Limb (tissue), 2 donors: ENCODE measurements around the gene MCF2L.

ENCODE experiments used
- DNase-seq, 2 donors: peaks; one replicate each; pipeline ENCODE4 v3.0.0-alpha.2; 2016; ENCODE audit errors: extremely low spot score in 2 of 2

Gene MCF2L

DNA sequence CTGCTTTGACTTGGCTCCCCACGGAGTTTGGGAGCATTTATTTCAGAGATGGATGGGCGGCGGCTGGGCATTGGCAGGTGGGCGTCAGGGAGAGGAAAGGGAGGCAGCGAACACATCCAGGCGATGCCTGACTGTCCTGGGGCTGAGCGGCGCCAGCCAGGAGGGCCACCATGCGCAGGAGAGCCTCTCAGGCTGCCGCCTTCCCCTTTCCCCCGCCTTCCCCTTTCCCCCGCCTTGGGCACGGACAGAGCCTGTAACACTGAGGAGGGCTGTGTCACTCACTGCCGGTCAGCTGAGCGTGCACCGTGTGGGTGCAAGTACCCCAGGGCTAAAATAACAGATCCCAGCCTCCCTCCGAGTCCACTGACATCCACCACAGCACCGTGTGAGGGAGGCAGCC, 11.4 kb downstream of the MCF2L start:
- no peak for DNase-seq

DNA sequence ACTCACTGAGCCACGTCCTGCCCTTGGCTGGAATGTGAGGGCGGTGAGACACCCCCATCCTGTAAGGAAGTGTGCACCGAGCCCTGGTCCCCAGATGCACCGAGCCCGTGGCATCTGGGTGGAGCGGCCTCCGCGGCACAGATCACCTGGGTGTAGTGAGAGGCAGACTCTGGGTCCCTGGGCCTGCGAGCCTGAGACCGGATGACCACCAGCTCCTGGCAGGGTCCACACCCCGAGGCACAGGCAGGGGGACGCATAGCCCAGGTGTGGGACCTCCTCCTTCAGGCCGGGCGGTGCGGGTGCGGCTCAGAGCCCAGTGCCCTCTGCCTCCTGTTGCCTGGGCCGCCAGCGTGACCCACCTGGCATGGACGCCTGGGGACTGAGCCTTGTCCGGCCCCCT, 12.4 kb downstream of the MCF2L start:
- no peak for DNase-seq

DNA sequence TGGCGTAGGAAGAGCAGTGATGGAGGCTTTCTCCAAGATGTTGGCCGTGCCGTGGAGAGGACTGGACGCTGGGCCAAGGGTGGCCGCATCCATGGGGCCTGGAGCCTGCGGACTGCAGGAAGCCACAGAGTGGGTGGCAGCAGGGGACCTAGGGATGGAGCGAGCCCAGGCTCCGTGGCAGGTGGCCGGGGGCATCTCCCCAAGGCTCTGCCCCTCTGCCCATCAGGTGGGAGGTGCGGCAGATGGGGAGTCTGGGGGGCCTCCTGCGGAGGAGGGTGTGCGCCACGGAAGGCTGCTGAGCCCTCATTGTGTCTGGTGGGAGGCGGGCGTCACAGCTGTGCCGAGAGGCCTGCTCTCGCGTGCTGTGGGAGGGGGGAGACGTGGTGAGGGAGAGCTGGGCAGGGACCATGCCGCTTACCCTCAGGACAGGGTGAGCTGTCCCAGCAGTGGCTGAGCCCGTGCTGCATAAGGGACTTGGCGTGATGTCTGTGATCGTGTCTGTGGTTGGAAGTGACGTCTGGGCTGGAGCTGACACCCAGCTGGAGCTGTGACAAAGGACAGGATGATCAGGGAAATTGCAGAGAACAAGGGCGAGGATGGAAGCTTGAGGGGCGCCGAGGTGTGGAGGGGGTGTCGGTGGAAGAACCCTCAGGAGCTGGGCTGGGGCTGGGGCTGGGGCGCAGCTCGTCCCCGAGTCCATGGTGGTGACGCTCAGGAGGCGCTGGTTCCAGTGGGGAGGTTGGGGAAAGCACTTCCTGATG, 13.4 kb downstream of the MCF2L start:
- DNase-seq, result no peak

DNA sequence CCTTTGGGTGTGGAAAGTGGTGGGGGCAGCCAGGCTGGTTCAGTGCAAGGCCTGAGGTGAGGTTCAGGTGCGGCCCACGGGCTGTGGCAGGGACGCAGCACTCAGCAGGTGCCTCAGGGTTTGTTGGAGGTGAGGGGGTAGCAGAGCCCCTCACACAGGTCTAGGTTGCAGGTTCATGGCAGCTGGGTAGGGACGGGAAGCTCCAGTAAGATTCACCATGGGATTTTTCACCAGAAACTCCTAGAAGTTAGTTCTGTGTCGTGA, 14.0 kb downstream of the MCF2L start:
- DNase-seq, result no peak

DNA sequence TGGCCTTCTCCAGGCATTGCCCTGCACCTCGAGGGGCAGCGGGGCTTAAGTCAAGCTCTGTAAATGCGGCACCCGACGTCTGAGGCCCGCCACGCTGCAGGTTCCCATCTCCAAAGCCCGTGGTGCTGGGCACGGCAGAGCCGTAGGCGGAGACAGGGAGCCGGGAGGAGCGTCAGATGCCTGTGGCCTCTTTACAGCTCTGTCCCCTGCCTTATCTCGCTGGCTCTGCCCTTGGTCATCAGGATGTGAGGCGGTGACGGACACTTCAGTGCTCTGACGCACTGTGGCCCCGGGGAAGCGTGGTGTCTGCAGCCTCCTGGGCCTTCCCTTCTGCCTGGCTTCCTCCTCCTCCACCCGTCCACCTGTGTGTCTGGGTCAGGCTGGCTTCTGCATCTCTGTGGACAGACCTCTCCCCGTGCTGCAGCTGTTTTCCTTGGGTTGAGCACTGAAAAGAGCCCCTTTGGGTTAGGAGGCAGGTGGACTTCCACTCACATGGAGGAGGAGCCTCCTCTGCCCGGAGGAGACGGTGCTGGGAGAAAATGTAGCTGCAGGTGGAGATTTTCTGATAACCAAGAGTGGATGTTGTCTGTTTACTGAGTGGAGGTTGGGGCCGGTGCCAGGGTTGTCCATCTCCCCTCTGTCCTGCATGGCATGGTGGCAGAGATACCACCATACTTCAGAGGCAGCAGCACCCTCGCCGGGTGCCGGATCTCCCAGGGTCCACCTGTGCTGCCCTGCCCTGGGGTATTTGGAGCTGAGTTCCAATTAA, 14.6 kb downstream of the MCF2L start:
- DNase-seq, result no peak

DNA sequence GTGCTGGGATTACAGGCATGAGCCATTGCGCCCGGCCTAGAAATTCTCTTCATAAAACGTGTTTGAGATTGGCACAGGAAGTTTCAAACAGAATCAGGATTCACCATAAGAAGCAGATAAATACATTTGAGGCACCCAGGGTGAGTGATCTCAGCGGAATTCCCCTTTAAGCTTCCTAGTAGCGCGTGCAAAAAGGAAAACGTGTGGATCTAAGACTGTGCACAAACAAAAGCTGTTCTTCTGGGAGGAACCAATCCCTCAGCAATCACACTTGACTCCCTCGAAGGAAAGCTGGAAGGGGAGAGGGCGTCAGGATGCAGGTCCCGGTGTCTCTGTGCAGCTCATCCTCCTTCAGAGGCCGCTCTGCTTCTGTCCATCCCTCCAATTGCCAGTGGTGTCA, 15.5 kb downstream of the MCF2L start:
- no peak for DNase-seq

DNA sequence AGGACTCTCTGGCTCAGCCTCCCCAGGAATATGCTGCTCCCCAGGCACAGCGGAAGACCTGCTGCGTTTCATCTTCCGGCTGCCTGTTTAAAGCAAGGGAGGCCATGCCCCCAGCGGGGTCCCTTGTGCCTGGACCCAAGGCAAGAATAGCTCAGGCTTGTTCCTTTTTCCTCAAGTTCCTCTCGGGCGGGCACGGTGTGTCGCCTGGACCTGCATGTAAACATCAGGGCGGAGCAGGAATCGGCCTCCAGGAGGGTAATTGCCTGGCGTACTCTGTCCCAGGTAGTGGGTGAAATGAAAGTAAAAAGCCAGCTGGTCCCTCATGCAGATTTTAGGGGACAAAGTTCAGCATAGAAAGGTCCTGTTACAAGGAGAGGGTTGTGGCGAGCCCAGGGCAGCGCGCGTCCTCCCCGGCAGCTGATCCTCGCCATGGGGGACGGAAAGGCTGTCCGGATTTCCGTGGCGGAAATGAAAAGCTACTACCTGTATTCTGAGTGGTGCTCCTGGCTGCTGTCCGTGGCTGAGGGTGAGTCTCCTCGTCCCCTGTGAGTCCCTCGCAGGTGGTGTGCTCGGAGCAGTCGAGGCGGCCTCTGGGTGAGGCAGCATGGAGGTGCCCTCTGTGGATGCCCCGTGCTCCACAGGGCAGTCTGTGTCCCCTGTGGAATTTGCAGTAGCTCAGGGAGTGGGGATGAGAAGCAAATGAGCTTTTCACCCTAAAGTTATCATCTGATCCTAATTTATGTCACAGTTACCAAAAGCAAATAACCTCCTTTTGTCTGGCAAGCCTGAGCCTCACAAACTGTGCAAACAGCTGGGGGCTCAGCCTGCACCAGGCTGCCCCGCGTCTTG, 16.2 kb downstream of the MCF2L start:
- no peak for DNase-seq

DNA sequence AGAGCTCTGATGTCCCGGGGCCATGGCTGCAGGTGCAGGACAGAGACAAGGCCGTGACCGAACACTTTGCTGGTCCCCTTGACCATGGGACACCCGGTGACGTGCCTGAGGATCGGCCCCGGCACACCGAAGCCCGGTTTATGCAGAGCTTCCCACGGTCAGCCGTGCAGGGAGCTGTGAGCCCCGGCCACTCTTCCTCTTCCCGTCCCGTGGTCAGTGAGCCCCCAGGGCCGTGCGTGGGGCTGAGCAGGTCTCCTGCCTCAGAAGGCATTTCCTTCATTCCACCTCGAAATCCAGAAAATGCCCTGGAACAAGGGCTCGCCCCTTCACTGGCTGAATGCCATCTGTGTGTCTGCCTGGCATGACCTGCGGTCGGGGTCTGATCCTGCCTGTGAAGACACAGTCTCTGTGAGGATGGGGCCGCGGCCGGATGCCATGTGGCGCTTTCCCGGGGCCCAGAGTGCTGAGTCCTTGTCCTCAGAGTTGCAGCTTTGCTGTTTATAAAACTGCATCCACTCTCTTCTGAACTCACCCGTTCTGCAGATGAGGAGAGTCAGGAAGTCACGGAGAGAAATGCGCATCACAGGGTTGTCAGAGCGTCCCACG, 16.9 kb downstream of the MCF2L start:
- no peak for DNase-seq

DNA sequence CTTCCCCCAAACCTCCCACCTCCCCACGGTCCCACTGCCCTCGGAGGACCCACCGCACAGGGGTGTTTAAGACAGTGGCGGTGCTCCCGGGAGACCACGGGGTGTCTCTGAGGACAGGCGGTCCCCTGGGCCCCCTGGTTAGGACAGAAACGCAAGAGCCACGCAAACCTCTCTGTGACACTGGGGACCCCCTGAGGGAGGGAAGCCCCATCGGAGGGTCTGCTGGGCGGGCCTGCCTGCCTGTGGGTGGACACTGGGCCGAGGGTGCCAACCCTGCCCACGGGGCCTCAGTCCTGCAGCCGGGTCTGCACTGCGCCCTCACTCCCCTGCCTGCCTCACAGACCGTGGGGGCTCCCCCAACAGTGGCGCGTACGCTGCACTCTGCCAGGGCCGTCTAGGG, 17.5 kb downstream of the MCF2L start:
- DNase-seq, result no peak

DNA sequence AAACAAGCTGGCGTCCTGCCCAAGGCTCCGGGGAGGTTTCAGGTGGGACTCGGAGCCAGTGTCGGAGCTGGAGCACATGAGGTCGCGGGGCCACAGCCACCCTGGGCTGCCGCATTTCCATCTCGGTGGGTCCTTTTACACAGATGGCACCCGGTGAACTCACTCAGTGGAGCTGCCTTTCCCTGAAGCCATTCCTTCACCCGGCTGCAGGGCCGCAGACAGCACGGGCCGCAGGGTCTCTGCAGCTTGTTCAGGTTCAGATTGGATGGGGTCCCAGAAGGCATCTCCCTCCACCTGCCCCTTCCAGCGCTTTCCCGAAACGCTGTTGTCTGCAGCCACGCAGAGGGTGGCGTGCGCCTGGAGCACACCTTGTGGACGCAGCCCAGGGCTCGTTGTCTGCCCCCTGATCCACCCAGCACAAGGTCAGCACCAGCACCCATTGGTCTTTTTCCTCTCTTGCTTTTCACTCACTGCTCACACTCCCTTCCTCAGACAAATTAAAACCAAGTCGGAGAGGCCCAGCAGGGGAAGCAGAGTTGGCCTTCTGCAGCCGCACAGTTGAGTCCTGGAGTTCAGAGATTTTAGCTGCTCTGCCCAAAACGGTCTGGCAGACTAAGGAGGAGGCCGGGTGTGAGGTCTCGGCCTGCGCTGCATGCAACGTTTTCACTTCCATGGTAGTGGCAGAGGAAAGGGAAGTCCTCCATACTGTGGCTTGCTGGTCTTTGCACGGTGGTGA, 18.1 kb downstream of the MCF2L start:
- peak in 1 of 2 donors; percentile 44 for DNase-seq

DNA sequence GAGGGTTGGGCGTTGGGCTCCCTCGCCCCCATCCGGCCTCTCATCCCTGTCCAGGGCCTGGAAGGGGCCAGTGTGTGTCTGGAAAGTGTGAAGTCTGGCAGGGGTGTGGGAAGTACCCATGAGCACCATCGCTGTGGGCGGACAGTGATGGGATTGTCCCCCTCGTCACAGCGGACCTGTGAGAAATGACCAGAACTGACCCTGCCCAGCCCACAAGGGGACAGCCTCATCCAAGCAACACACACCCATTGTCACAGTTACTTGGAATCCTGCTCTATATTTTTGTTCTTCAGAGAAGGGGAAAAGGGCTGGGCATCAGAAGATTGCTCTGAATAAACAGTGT, 18.6 kb downstream of the MCF2L start:
- no peak for DNase-seq

DNA sequence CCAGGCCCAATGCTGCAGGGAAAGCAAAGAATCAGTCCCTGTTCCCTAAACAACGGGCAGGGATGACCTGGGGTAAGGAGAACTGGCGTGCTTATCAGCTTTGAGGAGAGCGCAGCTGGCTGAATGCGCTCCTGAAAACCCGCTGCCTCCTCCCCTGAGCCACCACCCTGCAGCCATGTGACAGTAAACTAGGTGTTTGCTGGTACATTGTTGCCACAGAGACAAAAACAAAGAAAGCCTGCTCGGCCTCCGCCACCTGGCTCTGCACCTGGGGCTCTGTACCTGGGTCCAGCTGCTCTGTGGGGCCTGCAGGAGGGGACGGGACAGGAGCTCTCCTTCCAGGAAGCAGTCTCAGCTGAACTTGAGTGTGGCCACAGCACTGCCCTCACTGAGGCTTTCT, 21.8 kb downstream of the MCF2L start:
- no peak for DNase-seq

DNA sequence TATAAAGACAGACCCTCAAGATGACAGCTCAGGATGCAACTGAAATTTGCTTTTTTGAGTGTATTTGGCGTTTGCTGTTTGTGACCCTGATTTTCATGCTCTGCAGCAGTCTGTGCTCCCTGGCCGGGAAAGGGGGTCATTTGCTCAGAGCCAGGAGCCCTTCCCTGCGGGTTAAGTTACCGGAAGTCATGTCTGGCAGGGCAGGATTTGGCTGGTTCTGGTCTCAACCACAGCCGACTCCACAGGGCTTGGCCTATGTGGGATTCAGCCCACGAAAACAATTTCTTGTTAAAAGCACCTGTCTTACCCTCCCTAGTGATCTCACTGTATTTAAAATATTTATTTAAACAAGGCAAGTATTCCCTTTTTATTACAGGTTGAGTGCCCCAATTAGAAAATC, 22.6 kb downstream of the MCF2L start:
- no peak for DNase-seq

DNA sequence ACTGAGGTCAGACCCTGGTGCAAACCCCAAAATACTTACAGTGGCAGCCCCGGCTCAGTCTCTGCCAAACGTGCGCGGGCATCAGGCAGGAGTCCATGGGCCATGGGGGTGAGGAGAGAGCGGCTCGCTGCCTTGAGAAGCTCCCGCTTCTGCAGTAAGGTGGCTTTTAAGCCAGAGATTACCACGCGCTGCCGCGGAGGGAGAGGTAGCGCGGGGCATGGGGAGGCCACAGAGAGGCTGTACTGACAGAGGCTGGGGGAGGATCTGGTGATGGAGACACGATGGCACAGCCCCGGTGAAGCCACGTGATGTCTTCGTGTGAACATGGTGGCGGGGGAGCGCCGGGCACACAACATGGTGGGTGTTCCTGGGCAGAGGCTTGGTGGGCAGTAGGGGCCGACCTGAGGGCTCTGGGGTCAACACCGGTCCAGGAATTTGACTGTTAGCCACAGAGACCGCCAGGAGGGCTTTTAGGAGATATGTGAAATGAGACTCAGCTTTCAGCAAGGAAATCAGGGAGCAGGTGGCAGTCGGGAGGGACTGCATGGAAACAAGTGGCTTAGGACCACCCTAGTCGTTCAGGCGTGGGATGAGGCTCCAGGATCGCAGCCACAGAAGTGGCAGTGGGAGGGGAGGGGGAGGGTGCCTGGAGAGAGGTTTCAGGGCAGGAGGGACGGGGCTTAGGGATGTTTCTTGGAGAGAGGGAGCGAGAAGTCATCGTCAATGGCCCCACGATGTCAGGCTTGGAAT, 24.1 kb downstream of the MCF2L start:
- no peak for DNase-seq

DNA sequence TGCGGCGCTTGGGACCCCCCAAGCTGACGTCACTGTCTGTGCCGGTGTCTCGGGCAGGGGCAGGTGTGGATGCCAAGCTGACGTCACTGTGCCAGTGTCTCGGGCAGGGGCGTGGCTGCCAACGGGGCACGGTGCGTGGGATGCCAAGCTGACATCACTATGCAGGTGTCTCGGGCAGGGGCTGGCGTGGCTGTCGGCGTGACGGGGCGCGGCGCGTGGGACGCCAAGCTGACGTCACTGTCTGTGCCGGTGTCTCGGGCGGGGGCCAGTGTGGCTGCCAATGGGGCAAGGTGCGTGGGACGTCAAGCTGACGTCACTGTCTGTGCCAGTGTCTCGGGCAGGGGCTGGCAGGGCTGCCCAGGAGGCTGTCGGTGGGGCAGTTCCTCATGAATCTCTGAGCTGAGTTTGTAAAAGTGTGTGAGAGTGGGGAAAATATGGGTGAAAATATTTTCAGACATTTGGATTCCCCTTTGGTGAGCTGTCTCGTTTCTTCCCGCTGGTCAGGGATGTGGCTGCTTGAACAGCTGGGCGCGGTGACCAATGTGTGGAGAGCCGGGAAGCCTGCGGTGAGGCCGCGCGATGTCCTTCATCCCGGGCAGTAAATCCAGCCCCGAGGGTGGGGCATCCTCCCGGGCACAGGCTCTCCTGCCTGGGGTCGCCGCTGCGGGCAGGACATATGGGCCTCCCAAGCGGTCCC, 25.2 kb downstream of the MCF2L start:
- DNase-seq, result no peak

DNA sequence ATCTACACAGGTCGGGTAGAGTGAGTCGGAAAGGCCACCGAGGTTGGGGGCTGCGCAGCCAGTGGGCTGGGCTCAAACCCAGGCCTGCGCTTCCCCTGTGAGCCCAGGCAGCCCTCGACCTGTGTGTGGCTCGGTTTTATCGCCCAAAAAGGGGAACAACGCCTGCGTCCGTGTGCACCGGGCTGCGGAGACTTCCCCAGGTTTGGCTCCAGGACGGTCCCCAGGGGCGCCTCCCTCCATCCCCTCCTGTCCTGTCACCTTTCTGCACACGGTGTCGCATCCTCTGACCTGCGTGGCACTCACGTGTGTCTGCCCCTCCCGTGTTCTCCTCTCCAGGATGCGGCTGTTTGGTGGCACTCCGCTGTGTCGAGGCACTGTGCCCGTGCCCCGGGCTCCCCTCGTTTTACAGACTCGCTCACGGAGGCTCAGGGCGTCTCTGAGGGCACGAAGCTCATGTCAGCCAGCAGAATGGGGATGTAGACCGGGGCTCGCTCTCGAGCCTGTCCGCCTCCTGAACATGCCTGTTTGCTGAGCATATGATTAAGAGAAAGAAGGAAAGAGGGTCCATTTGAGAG, 25.9 kb downstream of the MCF2L start:
- DNase-seq, result no peak

DNA sequence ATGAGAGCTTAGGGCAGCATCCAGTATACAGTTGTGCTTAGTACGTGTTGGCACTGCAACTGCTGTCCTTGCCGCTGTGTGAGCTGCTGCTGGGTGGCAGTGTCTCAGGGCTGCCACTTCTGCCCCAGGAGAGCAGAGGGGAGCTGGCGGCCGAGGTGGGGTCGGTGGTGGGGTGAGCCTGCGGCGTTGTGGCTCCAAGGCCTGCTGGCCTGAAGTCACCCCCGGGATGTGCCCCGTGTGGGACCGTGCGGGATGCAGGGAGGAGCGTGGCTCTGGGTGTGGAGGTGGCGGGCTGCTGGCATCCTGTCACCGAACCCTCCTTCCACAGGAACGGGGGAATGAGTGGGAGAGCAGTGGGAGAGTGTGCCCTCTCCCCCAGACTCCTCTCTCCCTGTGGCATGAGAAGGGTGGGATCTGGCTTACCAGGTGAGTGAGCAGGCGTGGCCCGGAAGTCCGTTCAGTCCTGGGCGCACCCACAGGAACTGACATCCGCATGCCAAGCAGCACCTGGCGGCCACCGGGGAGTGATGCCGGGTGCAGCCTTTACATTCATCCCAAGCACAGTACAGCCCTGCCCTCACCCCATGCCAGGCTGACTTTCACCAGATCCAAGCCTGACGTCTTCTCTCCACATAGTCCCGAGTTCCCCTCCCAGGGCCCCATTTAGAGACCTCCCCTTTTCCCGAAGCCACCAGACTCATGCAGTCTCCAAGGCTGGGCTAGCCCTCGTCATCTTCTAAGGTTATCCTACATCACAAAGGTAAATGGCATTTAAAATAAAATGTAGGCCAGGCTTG, 26.6 kb downstream of the MCF2L start:
- DNase-seq, result no peak

DNA sequence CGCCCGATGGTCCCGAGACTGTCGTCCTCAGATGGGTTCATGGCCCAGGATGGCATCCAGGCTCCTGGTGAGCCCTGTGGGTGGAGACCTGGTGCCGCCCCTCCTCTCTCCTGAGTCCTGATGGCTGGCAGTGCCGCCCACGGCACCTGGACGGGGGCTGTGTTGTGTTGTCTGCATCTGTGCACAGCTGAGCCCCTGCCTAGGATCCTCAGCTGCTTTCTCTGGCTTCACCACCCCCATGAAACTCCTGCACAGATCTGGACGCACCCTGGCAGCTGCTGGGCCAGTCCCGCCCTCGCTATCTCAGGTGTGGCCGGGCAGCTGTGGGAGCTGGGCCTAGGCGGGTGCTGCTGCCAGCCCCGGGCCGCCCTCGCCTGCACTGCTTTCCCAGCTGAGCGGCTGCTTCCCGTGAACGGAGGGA, 27.7 kb downstream of the MCF2L start:
- DNase-seq, result no peak
